ENCODE measurements around the gene LILRA1. TPM values are rescaled to one million over a fixed set of nuclear protein-coding genes. Genes with fewer than 3 reads are reported as not detected.
"Not testable (repeated sequence)": the region's sequence is repeated elsewhere in the genome, so short reads cannot be mapped to it uniquely, and the experiment has no call there.

The LILRA1 gene
- total and polyA plus RNA-seq, 2 donors from 2014 or later = 0.43 to 2.2 TPM

DNA sequence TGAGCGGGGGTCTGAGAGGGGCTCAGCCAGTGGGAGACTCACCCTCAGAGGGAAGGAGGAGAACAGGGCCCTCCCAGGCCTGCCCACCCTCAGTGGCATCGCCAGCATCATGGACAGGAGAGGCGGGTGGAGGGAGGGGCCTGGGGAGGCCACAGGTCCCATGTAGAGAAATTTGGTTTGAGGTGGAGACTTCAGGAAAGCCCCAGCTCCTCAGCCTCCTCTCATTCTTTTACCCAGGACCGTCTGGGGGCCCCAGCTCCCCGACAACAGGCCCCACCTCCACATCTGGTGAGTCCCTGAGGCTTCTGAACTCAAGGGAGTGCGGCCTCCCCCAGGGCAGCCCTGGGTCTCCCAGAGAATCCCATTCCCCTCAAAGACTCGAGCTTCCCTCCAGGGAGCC is 40.0 kb downstream of the LILRA1 start:
- TF ChIP-seq, protein P1, sequence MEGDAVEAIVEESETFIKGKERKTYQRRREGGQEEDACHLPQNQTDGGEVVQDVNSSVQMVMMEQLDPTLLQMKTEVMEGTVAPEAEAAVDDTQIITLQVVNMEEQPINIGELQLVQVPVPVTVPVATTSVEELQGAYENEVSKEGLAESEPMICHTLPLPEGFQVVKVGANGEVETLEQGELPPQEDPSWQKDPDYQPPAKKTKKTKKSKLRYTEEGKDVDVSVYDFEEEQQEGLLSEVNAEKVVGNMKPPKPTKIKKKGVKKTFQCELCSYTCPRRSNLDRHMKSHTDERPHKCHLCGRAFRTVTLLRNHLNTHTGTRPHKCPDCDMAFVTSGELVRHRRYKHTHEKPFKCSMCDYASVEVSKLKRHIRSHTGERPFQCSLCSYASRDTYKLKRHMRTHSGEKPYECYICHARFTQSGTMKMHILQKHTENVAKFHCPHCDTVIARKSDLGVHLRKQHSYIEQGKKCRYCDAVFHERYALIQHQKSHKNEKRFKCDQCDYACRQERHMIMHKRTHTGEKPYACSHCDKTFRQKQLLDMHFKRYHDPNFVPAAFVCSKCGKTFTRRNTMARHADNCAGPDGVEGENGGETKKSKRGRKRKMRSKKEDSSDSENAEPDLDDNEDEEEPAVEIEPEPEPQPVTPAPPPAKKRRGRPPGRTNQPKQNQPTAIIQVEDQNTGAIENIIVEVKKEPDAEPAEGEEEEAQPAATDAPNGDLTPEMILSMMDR (IDR thresholded peaks at IDR 0.05; ENCODE audit: borderline replicate concordance, extremely low read depth, insufficient read depth) = no peak
- Histone ChIP-seq H3K36me3 (ENCODE audit: control insufficient read depth in 2 of 3, insufficient read depth in 3 of 3, low read length in 3 of 3) (no peaks in the 10 kb centered on the region), H3K9me3 (ENCODE audit: control insufficient read depth in 2 of 3, insufficient read depth in 1 of 3, low read length in 3 of 3) (no peaks in the 10 kb centered on the region), H3K27ac (ENCODE audit: low read depth in 2 of 2, low read length in 2 of 2) (no peak overlapping the region), H3K4me1 (ENCODE audit: control insufficient read depth in 2 of 3, insufficient read depth in 2 of 3, low read depth in 1 of 3, low read length in 3 of 3) (no peaks in the 10 kb centered on the region), H3K4me3 (ENCODE audit: low read length in 3 of 3) (no peak overlapping the region), H3K9ac (ENCODE audit: low read length in 3 of 3) (no peak overlapping the region), H3K27me3 (ENCODE audit: control insufficient read depth, insufficient read depth, low read length) (no peaks in the 10 kb centered on the region)
- FAIRE-seq (no peak), DNase-seq (no peak)
- intact Hi-C loops (cut with DNase I) = no loop called here

DNA sequence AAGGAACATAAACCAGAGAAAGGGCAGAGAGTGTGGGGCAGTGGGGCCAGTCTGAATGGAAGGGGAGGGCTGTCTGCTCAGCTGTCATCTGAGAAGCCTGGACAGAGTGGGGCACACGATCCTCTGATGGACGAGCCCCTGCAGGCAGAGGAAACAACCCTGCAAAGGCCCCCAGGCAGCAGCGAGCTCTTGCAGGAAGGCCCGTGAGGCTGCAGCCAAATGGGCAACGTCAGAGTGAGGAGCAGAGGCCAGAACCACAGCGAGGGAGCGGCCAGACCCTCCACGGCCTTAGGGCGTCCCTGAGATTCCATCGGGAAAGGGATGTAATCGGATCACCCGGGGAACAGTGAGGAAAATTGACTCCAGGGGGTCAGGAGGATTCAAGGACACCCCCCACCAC is 42.6 kb downstream of the LILRA1 start:
- H3K27me3 ChIP-seq (ENCODE audit: control insufficient read depth, insufficient read depth, low read length); intact Hi-C loops (cut with DNase I); H3K36me3 ChIP-seq (ENCODE audit: control insufficient read depth in 2 of 3, insufficient read depth in 3 of 3, low read length in 3 of 3); FAIRE-seq; H3K9ac ChIP-seq (ENCODE audit: low read length in 3 of 3); H3K9me3 ChIP-seq (ENCODE audit: control insufficient read depth in 2 of 3, insufficient read depth in 1 of 3, low read length in 3 of 3); H3K27ac ChIP-seq (ENCODE audit: low read depth in 2 of 2, low read length in 2 of 2); H3K4me1 ChIP-seq (ENCODE audit: control insufficient read depth in 2 of 3, insufficient read depth in 2 of 3, low read depth in 1 of 3, low read length in 3 of 3); H3K4me3 ChIP-seq (ENCODE audit: low read length in 3 of 3): not testable (repeated sequence)
- peak in 4 of 5 donors; percentile 31 to 61 (median 52) for DNase-seq

DNA sequence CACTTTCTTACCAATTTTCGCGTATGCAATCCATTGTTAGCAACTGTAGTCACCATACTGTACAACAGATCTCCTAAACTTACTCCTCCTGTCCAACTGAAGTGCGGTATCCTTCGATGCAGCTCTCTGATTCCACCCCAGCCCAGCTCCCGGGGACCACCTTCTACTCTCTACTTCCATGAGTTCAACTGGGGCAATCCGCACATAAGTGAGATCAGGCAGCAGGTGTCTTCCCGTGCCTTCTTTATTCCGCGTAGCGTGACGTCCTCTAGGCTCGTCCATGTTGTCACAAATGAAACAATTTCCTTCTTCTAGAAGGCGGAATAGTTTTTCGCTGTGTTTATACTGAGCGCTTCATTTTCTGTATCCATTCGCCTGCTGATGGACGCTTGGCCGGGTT is 45.3 kb downstream of the LILRA1 start:
- intact Hi-C loops (cut with DNase I) = no loop called here
- H3K9ac ChIP-seq (ENCODE audit: low read length in 3 of 3) = no peak overlapping the region
- H3K36me3 ChIP-seq (ENCODE audit: control insufficient read depth in 2 of 3, insufficient read depth in 3 of 3, low read length in 3 of 3) = no peaks in the 10 kb centered on the region
- no peak overlapping the region for H3K4me3 ChIP-seq (ENCODE audit: low read length in 3 of 3)
- TF ChIP-seq, protein P1 (IDR thresholded peaks at IDR 0.05; ENCODE audit: borderline replicate concordance, extremely low read depth, insufficient read depth) = no peak
- H3K27ac ChIP-seq (ENCODE audit: low read depth in 2 of 2, low read length in 2 of 2) = no peak overlapping the region
- no peaks in the 10 kb centered on the region for H3K27me3 ChIP-seq (ENCODE audit: control insufficient read depth, insufficient read depth, low read length)
- H3K9me3 ChIP-seq (ENCODE audit: control insufficient read depth in 2 of 3, insufficient read depth in 1 of 3, low read length in 3 of 3) = no peaks in the 10 kb centered on the region
- no peaks in the 10 kb centered on the region for H3K4me1 ChIP-seq (ENCODE audit: control insufficient read depth in 2 of 3, insufficient read depth in 2 of 3, low read depth in 1 of 3, low read length in 3 of 3)
- FAIRE-seq (no peak), DNase-seq (no peak)

DNA sequence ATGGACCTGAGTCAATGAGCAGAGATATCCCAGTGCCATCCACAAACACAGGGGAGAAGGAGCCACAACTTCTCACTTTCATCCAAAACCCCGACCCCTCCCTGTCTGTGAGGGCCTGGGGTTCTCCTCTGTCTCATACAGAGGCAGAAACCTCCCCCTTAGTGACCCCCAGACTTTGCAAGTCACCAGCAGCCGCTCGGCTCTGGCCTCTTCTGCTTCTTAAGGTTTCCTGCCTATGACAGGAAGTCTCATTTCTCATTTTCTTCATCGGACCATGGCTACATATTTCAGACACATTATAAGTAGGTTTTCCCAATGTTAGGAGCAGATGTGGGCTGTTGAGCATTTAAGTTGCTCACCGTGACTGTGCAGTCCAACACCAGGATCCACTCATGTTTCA is 49.5 kb downstream of the LILRA1 start:
- FAIRE-seq; intact Hi-C loops (cut with DNase I); H3K9ac ChIP-seq (ENCODE audit: low read length in 3 of 3); H3K36me3 ChIP-seq (ENCODE audit: control insufficient read depth in 2 of 3, insufficient read depth in 3 of 3, low read length in 3 of 3); H3K27ac ChIP-seq (ENCODE audit: low read depth in 2 of 2, low read length in 2 of 2); DNase-seq; H3K4me1 ChIP-seq (ENCODE audit: control insufficient read depth in 2 of 3, insufficient read depth in 2 of 3, low read depth in 1 of 3, low read length in 3 of 3); H3K9me3 ChIP-seq (ENCODE audit: control insufficient read depth in 2 of 3, insufficient read depth in 1 of 3, low read length in 3 of 3); H3K4me3 ChIP-seq (ENCODE audit: low read length in 3 of 3); H3K27me3 ChIP-seq (ENCODE audit: control insufficient read depth, insufficient read depth, low read length): not testable (repeated sequence)

DNA sequence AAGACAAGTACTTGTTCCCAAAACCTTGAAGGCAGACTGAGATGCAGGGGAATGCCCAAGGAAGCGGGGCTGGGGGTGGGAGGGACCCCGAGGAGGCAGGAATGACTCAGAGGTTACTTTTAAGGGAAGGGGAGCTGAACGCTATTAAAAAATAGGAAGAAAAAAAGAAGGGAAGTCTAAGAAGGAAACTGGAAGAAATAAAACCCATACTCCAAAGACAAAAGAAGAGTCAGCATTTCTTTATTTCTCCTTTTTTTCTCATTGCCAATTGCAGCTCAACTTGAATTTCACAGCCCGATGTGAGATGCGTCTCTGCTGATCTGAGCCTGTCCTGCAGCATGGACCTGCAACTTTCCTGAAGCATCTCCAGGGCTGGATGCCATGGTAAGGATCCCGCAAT is 50.2 kb downstream of the LILRA1 start:
- FAIRE-seq; H3K4me1 ChIP-seq (ENCODE audit: control insufficient read depth in 2 of 3, insufficient read depth in 2 of 3, low read depth in 1 of 3, low read length in 3 of 3); H3K9ac ChIP-seq (ENCODE audit: low read length in 3 of 3); intact Hi-C loops (cut with DNase I); H3K36me3 ChIP-seq (ENCODE audit: control insufficient read depth in 2 of 3, insufficient read depth in 3 of 3, low read length in 3 of 3); DNase-seq; H3K27me3 ChIP-seq (ENCODE audit: control insufficient read depth, insufficient read depth, low read length); H3K4me3 ChIP-seq (ENCODE audit: low read length in 3 of 3); H3K9me3 ChIP-seq (ENCODE audit: control insufficient read depth in 2 of 3, insufficient read depth in 1 of 3, low read length in 3 of 3); H3K27ac ChIP-seq (ENCODE audit: low read depth in 2 of 2, low read length in 2 of 2): not testable (repeated sequence)

All from kidney (tissue), 14 donors.